Parathyroid adenoma (tissue), 2 donors: ENCODE results near the gene NOL4L.

Experiments
- H2AFZ ChIP-seq: fragments of 300-600 bp; sonication (generic); one replicate; pipeline ENCODE4 v1.7.0; 2017; ENCODE audit warnings: antibody characterized with exemption, mild to moderate bottlenecking
- H3K27ac ChIP-seq: fragments of 300-600 bp; sonication (generic); one replicate; pipeline ENCODE4 v1.7.0; 2017
- H3K27me3 ChIP-seq: fragments of 300-600 bp; sonication (generic); one replicate; pipeline ENCODE4 v1.7.0; 2017; ENCODE audit warnings: low read length; ENCODE audit not compliant: control insufficient read depth, insufficient read depth
- H3K36me3 ChIP-seq: fragments of 300-600 bp; sonication (generic); one replicate; pipeline ENCODE4 v1.7.0; 2017; ENCODE audit warnings: low read length; ENCODE audit not compliant: control insufficient read depth, insufficient read depth
- H3K4me1 ChIP-seq: fragments of 300-600 bp; sonication (generic); one replicate; pipeline ENCODE4 v1.7.0; 2017; ENCODE audit warnings: control low read depth
- H3K4me2 ChIP-seq: fragments of 300-600 bp; sonication (generic); one replicate; pipeline ENCODE4 v1.7.0; 2017; ENCODE audit warnings: low read length
- H3K4me3 ChIP-seq: fragments of 300-600 bp; sonication (generic); one replicate; pipeline ENCODE4 v1.7.0; 2017; ENCODE audit warnings: low read depth, low read length
- H3K79me2 ChIP-seq: fragments of 300-600 bp; sonication (generic); one replicate; pipeline ENCODE4 v1.7.0; 2017; ENCODE audit warnings: control low read depth
- H3K9ac ChIP-seq: fragments of 300-600 bp; sonication (generic); one replicate; pipeline ENCODE4 v1.7.0; 2017; ENCODE audit warnings: mild to moderate bottlenecking
- H3K9me3 ChIP-seq: fragments of 300-600 bp; sonication (generic); one replicate; pipeline ENCODE4 v1.7.0; 2017; ENCODE audit warnings: low read length; ENCODE audit not compliant: control insufficient read depth
- TF ChIP-seq, protein P1 (sequence below): fragments of 300-600 bp; sonication (generic); IDR thresholded peaks from one replicate; pipeline ENCODE4 v1.7.0; 2017; ENCODE audit warnings: antibody characterized with exemption, mild to moderate bottlenecking
- donor health status: primary hyperparathyroidism.

Gene NOL4L

DNA sequence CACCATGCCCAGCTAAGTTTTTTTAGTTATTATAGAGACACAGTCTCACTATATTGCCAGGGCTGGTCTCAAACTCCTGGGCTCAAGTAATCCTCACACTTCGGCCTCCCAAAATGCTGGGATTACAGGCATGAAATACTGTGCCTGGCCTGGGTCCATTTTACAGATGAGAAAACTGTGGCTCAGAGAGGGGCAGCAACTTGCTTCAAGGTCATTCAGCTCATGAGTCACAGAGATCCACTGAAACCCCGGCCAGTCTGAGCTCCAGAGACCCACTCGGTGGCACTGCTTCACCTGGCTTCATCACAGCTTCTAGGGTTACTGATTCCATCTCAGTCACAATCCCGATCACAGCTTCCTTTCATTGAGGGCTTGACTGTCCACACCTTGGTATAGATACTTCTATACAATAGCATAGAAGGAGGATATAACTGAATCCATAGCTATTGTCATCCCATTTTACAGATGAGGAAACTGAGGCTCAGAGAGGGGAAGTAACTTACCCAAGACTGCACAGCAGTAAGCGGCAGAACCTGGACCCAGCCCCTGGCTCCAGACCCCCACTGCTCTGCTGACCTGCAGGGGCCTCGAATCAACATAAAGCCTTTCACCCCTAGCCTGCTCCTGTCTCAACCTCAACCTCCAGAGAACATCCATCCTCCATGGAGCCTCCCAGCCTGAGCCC lies 11.8 kb downstream of the NOL4L start:
- Histone ChIP-seq H3K4me2 (no peak overlapping the region), H3K4me3 (no peak overlapping the region), H3K36me3 (no peaks in the 10 kb centered on the region), H3K4me1 (no peaks in the 10 kb centered on the region), H3K79me2 (peaks cover 8% of the 10 kb centered on the region), H3K27me3 (no peaks in the 10 kb centered on the region), H3K27ac (no peak overlapping the region), H3K9me3 (no peaks in the 10 kb centered on the region), H2AFZ (no peak overlapping the region), H3K9ac (no peak overlapping the region)
- TF ChIP-seq, protein P1, sequence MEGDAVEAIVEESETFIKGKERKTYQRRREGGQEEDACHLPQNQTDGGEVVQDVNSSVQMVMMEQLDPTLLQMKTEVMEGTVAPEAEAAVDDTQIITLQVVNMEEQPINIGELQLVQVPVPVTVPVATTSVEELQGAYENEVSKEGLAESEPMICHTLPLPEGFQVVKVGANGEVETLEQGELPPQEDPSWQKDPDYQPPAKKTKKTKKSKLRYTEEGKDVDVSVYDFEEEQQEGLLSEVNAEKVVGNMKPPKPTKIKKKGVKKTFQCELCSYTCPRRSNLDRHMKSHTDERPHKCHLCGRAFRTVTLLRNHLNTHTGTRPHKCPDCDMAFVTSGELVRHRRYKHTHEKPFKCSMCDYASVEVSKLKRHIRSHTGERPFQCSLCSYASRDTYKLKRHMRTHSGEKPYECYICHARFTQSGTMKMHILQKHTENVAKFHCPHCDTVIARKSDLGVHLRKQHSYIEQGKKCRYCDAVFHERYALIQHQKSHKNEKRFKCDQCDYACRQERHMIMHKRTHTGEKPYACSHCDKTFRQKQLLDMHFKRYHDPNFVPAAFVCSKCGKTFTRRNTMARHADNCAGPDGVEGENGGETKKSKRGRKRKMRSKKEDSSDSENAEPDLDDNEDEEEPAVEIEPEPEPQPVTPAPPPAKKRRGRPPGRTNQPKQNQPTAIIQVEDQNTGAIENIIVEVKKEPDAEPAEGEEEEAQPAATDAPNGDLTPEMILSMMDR = no peak

DNA sequence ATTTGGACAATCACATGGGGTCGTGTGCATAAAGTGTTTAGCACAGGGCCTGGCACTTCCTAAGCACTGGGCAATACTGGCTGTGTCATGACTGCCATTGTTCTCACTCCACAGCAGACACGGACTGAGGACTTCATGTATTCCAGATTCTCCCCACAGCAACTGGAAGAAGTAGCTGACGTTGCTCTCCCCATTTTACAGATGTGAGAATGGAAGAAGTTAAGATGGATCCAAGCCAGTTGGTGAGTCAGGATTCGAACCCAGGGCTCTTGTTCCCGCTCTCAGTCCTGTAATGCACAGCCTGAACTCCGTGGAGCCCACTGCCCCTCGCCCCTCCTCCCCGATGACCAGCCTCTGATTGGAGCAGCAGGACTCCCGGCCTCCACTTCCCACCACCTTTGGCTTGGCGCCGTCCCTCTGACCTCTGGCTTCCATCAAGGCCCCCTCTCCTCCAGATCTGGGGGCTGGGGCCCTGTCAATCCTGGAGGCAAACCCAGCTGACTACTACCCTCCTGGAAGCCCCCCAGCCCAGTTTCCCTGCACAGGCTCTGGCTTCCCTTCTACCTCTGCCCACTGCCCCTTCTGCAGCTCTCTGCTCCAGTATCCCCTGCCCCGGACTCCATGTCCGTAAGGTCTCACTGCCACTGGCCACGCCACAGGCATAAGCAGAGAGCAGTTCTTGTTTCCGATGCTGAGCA lies 12.7 kb downstream of the NOL4L start:
- H3K9ac ChIP-seq = no peak overlapping the region
- H3K4me2 ChIP-seq = no peak overlapping the region
- TF ChIP-seq, protein P1 = no peak
- H3K36me3 ChIP-seq = no peaks in the 10 kb centered on the region
- H3K4me1 ChIP-seq = no peaks in the 10 kb centered on the region
- H3K79me2 ChIP-seq = peaks cover 8% of the 10 kb centered on the region
- no peaks in the 10 kb centered on the region for H3K27me3 ChIP-seq
- no peaks in the 10 kb centered on the region for H3K9me3 ChIP-seq
- H3K27ac ChIP-seq = no peak overlapping the region
- no peak overlapping the region for H2AFZ ChIP-seq
- no peak overlapping the region for H3K4me3 ChIP-seq

DNA sequence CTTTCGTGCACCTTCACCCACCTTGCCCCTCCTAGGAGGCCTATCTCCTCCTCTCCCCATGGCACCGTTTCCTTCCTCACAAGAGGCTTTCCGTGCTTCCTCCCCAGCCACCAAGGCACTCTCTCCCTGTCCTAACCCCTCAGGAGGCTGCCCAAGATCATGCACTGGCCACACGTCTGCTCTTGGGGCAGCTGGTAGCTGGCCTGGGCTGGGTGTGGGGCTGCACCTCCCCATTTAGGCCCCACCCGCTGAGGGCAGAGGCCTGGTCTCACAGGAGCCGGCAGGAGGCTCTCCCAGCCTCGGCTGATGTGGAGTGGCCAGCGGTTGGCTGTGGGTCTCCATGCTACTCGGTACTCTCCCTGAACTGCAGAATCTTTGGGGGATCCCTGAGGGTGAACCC lies 13.6 kb downstream of the NOL4L start:
- H3K4me1 ChIP-seq = no peaks in the 10 kb centered on the region
- no peaks in the 10 kb centered on the region for H3K27me3 ChIP-seq
- H3K4me3 ChIP-seq = no peak overlapping the region
- peaks cover 8% of the 10 kb centered on the region for H3K79me2 ChIP-seq
- no peak overlapping the region for H3K27ac ChIP-seq
- H3K36me3 ChIP-seq = no peaks in the 10 kb centered on the region
- TF ChIP-seq, protein P1 = no peak
- H2AFZ ChIP-seq = no peak overlapping the region
- no peaks in the 10 kb centered on the region for H3K9me3 ChIP-seq
- no peak overlapping the region for H3K9ac ChIP-seq
- H3K4me2 ChIP-seq = no peak overlapping the region

DNA sequence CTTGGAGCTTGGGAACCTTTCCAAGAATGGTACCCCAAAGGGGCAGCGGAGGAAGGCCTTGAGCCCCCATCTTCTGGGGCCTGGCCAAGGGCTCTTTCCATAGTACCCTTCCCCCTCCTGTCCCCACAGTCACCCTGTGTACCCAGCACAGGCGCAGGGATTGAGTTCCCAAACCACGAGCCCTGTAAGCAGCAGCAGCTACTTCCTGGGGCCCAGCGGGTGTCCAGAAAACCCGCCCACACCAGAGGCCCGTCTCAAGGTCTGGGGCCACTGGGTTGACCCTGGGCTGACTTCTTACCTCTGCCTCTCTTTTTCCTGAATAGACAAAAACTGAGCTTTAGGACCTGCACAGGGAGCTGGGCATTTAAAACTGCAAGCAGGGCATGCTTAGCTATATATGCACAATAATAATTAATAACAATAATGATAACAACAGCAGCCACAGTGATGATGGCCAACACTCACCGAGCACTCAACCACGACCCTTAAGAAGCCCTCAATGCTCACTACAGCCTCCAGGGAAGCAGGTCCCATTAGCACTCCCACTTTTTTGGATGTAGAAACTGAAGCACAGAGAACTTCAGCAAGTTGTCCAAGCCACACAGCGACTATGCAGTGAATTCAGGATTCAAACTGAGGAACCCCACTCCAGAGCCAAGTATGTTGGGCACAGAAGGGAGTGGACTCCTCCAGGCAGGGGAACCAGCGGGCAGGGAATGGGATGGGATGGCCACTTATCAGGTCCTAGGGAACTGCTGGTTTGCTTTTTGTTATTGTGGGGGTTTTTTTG lies 14.5 kb downstream of the NOL4L start:
- TF ChIP-seq, protein P1 = no peak
- Histone ChIP-seq H3K36me3 (no peaks in the 10 kb centered on the region), H3K9ac (no peak overlapping the region), H3K79me2 (peaks cover 7% of the 10 kb centered on the region), H3K4me2 (no peak overlapping the region), H3K27me3 (no peaks in the 10 kb centered on the region), H3K27ac (no peak overlapping the region), H2AFZ (no peak overlapping the region), H3K4me3 (no peak overlapping the region), H3K4me1 (no peaks in the 10 kb centered on the region), H3K9me3 (no peaks in the 10 kb centered on the region)
